Esophagus muscularis mucosa (tissue), 4 donors: ENCODE data around the gene TRHDE. TPM values are rescaled to one million over a fixed set of nuclear protein-coding genes. Genes with fewer than 3 reads are reported as not detected.

Experiments used
- DNase-seq: peaks from one replicate; pipeline ENCODE4 v3.0.0-alpha.2; 2017; ENCODE audit errors: extremely low spot score
- H3K27ac ChIP-seq, 4 donors: fragments of 200-600 bp; sonication (generic); replicated peaks in 1 of 4; 1 replicate in 3 of 4; 2 replicates in 1 of 4; pipeline ENCODE4 v1.5.1; 2016 to 2019; ENCODE audit warnings: mild to moderate bottlenecking in 1 of 4
- H3K27me3 ChIP-seq, 4 donors: fragments of 200-600 bp; sonication (generic); one replicate each; pipeline versions ENCODE4 v1.5.1 to v1.6.0; 2016 to 2019
- H3K36me3 ChIP-seq, 4 donors: fragments of 200-600 bp; sonication (generic); one replicate each; pipeline ENCODE4 v1.5.1; 2016 to 2019
- H3K4me1 ChIP-seq, 4 donors: fragments of 200-600 bp; sonication (generic); one replicate each; pipeline ENCODE4 v1.5.1; 2016 to 2019
- H3K4me3 ChIP-seq, 4 donors: fragments of 200-600 bp; sonication (generic); 1 replicate in 2 of 4; 2 replicates in 2 of 4; pipeline ENCODE4 v1.5.1; 2016 to 2019; ENCODE audit warnings: mild to moderate bottlenecking in 4 of 4, moderate library complexity in 1 of 4
- H3K9me3 ChIP-seq, 4 donors: fragments of 200-600 bp; sonication (generic); 1 replicate in 3 of 4; 2 replicates in 1 of 4; pipeline ENCODE4 v1.5.1; 2016 to 2019
- EP300 ChIP-seq: sonication (generic); formaldehyde crosslinking; IDR thresholded peaks from one replicate; pipeline ENCODE4 v1.6.1; 2017; ENCODE audit warnings: antibody characterized with exemption
- POLR2A ChIP-seq: fragments of 450-650 bp; IDR thresholded peaks from one replicate; pipeline ENCODE4 v1.6.1; 2017; ENCODE audit warnings: antibody characterized with exemption, moderate library complexity, mild to moderate bottlenecking, low read depth
- POLR2AphosphoS5 ChIP-seq, 2 donors: sonication (generic); formaldehyde crosslinking; IDR thresholded peaks; one replicate each; pipeline ENCODE4 v1.6.1; 2017; ENCODE audit warnings: antibody characterized with exemption in 2 of 2
- WGBS: methylation state at CpG from one replicate; pipeline ENCODE4 v1.1.5; 2018; 5-methylcytosine and 5-hydroxymethylcytosine counted together
- intact Hi-C: fragments of 100-400 bp; cut with DNase I; formaldehyde crosslinking; loops from one replicate; pipeline ENCODE4 v1.15.1; 2023
- total RNA-seq, 4 donors: library from RNA; depleted of rRNA; stranded (reverse); fragments of >200 nt; gene quantifications; one replicate each; pipeline versions ENCODE4 v1.1.0 to v1.2.1, GENCODE V29; 2016
- TF ChIP-seq, protein P1 (sequence below), 3 experiments: fragments of 200-600 bp in 2 of 3; fragments of 450-650 bp in 1 of 3; sonication (generic) in 2 of 3; IDR thresholded peaks; one replicate each; pipeline ENCODE4 v1.5.1; 2017 to 2019; ENCODE audit warnings: antibody characterized with exemption in 3 of 3, mild to moderate bottlenecking in 2 of 3, moderate library complexity in 1 of 3

Gene TRHDE
- total RNA-seq, 4 donors from 2014 or later: 0.33 to 1.2 (median 0.74) TPM

DNA sequence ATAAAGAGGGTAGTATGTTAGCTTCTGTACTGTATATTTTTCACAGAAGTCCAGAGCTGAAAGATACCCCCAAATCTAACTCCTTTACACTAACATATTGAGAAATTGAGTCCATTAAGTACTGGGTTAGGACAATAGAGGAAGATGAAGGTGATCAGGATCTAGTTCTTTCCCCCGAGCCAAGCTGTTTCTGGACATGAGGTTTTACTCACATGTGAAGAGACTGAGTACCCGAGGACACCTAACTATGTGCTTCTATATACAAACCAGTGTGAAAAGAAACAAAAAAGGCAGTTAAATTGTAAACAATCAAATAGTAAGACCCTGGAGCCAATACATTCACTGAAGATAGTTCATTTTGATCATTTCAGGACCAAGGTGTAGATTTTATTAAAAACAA is 3.8 kb upstream of the TRHDE start:
- 65% methylated on average over 2 of the region's 2 CpGs for WGBS
- no peaks in the 10 kb centered on the region for H3K9me3 ChIP-seq
- H3K27me3 ChIP-seq: peaks cover 0 to 28% (median 12%) of the 10 kb centered on the region in 4 donors
- intact Hi-C loops: no loop called here
- no peak overlapping the region for H3K4me3 ChIP-seq
- no peak overlapping the region for H3K27ac ChIP-seq
- no peak for TF ChIP-seq POLR2AphosphoS5 (IDR thresholded peaks at IDR 0.05)
- no peak for TF ChIP-seq POLR2A
- TF ChIP-seq EP300: no peak
- TF ChIP-seq, protein P1, sequence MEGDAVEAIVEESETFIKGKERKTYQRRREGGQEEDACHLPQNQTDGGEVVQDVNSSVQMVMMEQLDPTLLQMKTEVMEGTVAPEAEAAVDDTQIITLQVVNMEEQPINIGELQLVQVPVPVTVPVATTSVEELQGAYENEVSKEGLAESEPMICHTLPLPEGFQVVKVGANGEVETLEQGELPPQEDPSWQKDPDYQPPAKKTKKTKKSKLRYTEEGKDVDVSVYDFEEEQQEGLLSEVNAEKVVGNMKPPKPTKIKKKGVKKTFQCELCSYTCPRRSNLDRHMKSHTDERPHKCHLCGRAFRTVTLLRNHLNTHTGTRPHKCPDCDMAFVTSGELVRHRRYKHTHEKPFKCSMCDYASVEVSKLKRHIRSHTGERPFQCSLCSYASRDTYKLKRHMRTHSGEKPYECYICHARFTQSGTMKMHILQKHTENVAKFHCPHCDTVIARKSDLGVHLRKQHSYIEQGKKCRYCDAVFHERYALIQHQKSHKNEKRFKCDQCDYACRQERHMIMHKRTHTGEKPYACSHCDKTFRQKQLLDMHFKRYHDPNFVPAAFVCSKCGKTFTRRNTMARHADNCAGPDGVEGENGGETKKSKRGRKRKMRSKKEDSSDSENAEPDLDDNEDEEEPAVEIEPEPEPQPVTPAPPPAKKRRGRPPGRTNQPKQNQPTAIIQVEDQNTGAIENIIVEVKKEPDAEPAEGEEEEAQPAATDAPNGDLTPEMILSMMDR (IDR thresholded peaks at IDR 0.05): no peak
- H3K36me3 ChIP-seq: no peaks in the 10 kb centered on the region
- no peak for DNase-seq
- H3K4me1 ChIP-seq: peaks cover 8 to 23% (median 22%) of the 10 kb centered on the region in 4 donors

DNA sequence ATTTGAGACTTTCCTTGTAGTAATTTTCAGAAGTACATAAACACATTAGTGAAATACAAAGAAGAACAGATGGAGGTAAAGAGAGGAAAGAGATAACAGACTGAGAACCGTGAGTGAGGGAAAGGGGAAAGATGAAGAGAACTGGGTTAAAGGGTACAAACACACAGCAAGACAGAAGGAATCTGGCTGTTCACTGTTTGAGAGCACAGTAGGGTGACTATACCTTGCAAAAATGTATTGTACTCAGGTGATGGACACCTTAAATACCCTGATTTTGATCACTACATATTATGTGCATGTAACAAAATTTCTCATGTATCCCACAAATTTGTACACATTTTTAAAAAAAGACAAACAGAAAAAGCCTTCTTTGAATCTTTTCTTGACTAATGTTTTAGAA is 2.7 kb upstream of the TRHDE start:
- no peak for TF ChIP-seq POLR2AphosphoS5 (IDR thresholded peaks at IDR 0.05)
- Histone ChIP-seq H3K27me3 (peaks cover 0 to 39% (median 23%) of the 10 kb centered on the region in 4 donors), H3K9me3 (no peaks in the 10 kb centered on the region), H3K4me1 (peaks cover 12 to 31% (median 29%) of the 10 kb centered on the region in 4 donors), H3K36me3 (no peaks in the 10 kb centered on the region), H3K4me3 (no peak overlapping the region), H3K27ac (no peak overlapping the region)
- no peak for DNase-seq
- intact Hi-C loops: no loop called here
- WGBS: 76% methylated on average over 1 of the region's 1 CpG

DNA sequence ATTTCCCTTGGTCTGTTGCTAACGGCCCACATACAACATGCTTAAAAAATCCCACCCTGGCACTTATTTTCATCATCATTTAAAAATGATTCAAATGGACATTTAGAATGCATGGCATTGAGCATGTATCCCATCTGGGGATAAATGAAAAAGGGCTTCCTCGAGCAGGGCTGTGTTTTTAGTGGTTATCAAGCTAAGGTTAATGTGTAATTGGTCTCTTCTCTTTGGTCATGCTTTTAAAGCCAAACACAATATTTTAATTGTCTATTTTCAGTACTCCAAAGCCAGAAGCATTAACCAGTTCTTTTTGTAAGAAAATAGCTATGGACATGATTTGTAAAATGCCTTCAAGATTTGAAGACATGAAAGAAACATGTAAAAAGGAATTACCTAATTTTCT is 1.9 kb upstream of the TRHDE start:
- WGBS: 75% methylated on average over 2 of the region's 2 CpGs
- H3K36me3 ChIP-seq: no peaks in the 10 kb centered on the region
- H3K27me3 ChIP-seq: peaks cover 0 to 46% (median 23%) of the 10 kb centered on the region in 4 donors
- no peaks in the 10 kb centered on the region for H3K9me3 ChIP-seq
- no peak for DNase-seq
- no peak overlapping the region for H3K27ac ChIP-seq
- intact Hi-C loops: no loop called here
- H3K4me3 ChIP-seq: no peak overlapping the region
- H3K4me1 ChIP-seq: peaks cover 12 to 31% (median 29%) of the 10 kb centered on the region in 4 donors
- TF ChIP-seq EP300 (no peak), POLR2AphosphoS5 (IDR thresholded peaks at IDR 0.05) (no peak), POLR2A (no peak)
- TF ChIP-seq, protein P1 (IDR thresholded peaks at IDR 0.05): no peak

DNA sequence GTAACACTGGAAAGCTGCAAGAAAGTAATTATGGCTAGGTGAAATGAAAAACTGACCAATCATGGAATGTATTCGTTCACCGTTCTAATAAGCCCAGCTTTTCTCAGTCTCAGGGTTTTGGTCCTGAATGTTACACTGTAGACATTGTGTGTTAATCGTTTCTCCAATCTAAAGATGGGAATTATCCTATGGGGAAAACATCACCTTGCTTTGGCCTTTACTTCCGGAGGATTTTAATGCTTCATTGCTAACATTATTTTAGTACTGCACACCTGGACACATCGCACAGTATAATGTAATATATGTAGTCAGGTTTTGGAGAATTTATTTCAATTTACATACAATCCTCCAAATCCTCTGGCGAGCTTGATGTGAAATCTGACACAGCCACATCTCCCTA is 1.2 kb upstream of the TRHDE start:
- H3K4me3 ChIP-seq: peak overlapping the region; percentile 57 to 71 (median 60)
- TF ChIP-seq POLR2AphosphoS5 (IDR thresholded peaks at IDR 0.05) (no peak), POLR2A (no peak)
- TF ChIP-seq, protein P1 (IDR thresholded peaks at IDR 0.05): no peak
- H3K36me3 ChIP-seq: no peaks in the 10 kb centered on the region
- peaks cover 12 to 31% (median 29%) of the 10 kb centered on the region in 4 donors for H3K4me1 ChIP-seq
- no peaks in the 10 kb centered on the region for H3K9me3 ChIP-seq
- no peak overlapping the region for H3K27ac ChIP-seq
- H3K27me3 ChIP-seq: peaks cover 0 to 53% (median 23%) of the 10 kb centered on the region in 4 donors
- WGBS: 47% methylated on average over 6 of the region's 6 CpGs
- intact Hi-C loops: no loop called here
- no peak for DNase-seq

DNA sequence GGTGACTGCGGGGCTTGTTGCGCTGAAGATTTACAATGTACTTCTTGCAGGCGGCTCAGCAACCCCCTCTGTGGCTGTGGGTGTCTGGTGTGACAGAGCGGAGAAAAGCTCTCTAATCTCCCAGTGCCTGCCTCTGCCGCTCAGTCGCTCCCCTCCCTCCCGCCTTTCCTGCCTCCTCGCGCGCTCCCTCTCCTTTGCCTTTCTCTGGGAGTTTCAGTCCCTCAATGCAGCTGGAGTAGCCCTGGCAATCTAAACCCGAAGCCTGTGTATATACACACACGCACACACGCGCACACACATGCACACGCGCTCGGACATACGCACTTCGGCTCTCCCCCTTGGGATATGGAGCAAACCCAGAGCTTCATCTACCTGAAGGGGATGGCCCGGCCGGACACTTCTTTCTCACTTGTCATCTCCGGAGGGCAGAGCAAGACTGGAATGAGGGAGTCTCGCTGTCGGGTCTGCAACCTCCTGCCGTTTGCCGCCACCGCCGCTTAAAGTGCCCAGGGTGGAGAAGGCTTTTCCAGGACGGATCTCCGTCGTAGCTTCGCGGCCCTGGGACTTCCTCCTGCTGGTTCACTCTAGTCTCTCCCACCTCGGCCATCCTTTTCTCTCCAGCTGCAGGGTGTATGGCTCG is 599 bp upstream of the TRHDE start:
- intact Hi-C loops: no loop called here
- peak overlapping the region in 2 of 4 donors; percentile 52 to 57 for H3K27ac ChIP-seq
- H3K4me1 ChIP-seq: peaks cover 12 to 31% (median 29%) of the 10 kb centered on the region in 4 donors
- H3K27me3 ChIP-seq: peaks cover 0 to 60% (median 23%) of the 10 kb centered on the region in 4 donors
- no peak for DNase-seq
- no peak for TF ChIP-seq POLR2AphosphoS5 (IDR thresholded peaks at IDR 0.05)
- no peak for TF ChIP-seq POLR2A
- TF ChIP-seq EP300: no peak
- TF ChIP-seq, protein P1 (IDR thresholded peaks at IDR 0.05): no peak
- H3K36me3 ChIP-seq: no peaks in the 10 kb centered on the region
- peak overlapping the region; percentile 57 to 71 (median 60) for H3K4me3 ChIP-seq
- no peaks in the 10 kb centered on the region for H3K9me3 ChIP-seq
- under 1% methylated on average over 30 of the region's 35 CpGs for WGBS
